Caco-2 (cell line): Measurements from ENCODE around the gene AUH. TPM values are rescaled to one million over a fixed set of nuclear protein-coding genes. Genes with fewer than 3 reads are reported as not detected.

ENCODE experiments used
- BruUV-seq: library from RNA; stranded (reverse); fragments of 400-500 nt; replicated peaks from 2 replicates; lab custom pipeline; 2021; lab: Mats Ljungman, UMichigan
- CTCF ChIA-PET: fragments of 300-600 bp; sonication (Branson Sonifier 250); formaldehyde crosslinking; loops from one replicate; lab custom pipeline; 2022; ENCODE audit warnings: antibody characterized with exemption; lab: Charles Lee
- POLR2A ChIA-PET: fragments of 300-600 bp; sonication (Branson Sonifier 250); formaldehyde crosslinking; loops from one replicate; lab custom pipeline; 2022; ENCODE audit warnings: antibody characterized with exemption; lab: Charles Lee
- DNase-seq, 2 experiments: peaks; one replicate each; pipeline versions ENCODE4 v3.0.0 to v3.0.0-alpha.2; 2020 to 2022
- H3K27me3 ChIP-seq: replicated peaks from 2 replicates; pipeline ENCODE4 v1.6.0; 2011; ENCODE audit warnings: low read length; ENCODE audit not compliant: control insufficient read depth, insufficient read depth
- H3K36me3 ChIP-seq: 2 replicates; pipeline ENCODE4 v1.5.1; 2011; ENCODE audit warnings: low read length; ENCODE audit not compliant: control insufficient read depth, insufficient read depth
- H3K4me1 ChIP-seq: fragments of 250-450 bp; sonication (Bioruptor Pico); 2 replicates; pipeline ENCODE4 v1.5.1; 2020; ENCODE audit warnings: mild to moderate bottlenecking
- H3K4me3 ChIP-seq: 2 replicates; pipeline ENCODE4 v1.5.1; 2011; ENCODE audit warnings: low read depth, mild to moderate bottlenecking, control low read depth, low read length
- H3K9me3 ChIP-seq: fragments of 250-450 bp; sonication (Bioruptor Pico); 2 replicates; pipeline ENCODE4 v1.5.1; 2020; ENCODE audit warnings: mild to moderate bottlenecking, moderate library complexity
- H3K27ac Mint-ChIP-seq: one replicate; pipeline ENCODE4 v1.8.0; 2022; ENCODE audit warnings: mixed read lengths; ENCODE audit not compliant: unreplicated experiment
- H3K27me3 Mint-ChIP-seq: one replicate; pipeline ENCODE4 v1.8.0; 2022; ENCODE audit warnings: mixed read lengths; ENCODE audit not compliant: insufficient read depth, unreplicated experiment
- H3K36me3 Mint-ChIP-seq: one replicate; pipeline ENCODE4 v1.8.0; 2022; ENCODE audit warnings: mild to moderate bottlenecking, mixed read lengths; ENCODE audit not compliant: insufficient read depth, unreplicated experiment
- H3K4me1 Mint-ChIP-seq: one replicate; pipeline ENCODE4 v1.8.0; 2022; ENCODE audit warnings: low read depth, mixed read lengths; ENCODE audit not compliant: unreplicated experiment
- H3K4me3 Mint-ChIP-seq: one replicate; pipeline ENCODE4 v1.8.0; 2022; ENCODE audit warnings: mild to moderate bottlenecking, moderate library complexity, mixed read lengths; ENCODE audit not compliant: unreplicated experiment
- H3K9me3 Mint-ChIP-seq: one replicate; pipeline ENCODE4 v1.8.0; 2022; ENCODE audit warnings: mixed read lengths; ENCODE audit not compliant: unreplicated experiment
- CTCF ChIP-seq, 2 experiments: fragments of 200-600 bp in 1 of 2; IDR thresholded peaks; 1 replicate in 1 of 2; 2 replicates in 1 of 2; pipeline versions ENCODE4 v1.5.1 to v1.8.0; 2011 to 2022; ENCODE audit warnings: antibody characterized with exemption in 1 of 2, control low read depth in 1 of 2, inconsistent platforms in 1 of 2, low read depth in 1 of 2, low read length in 1 of 2, mild to moderate bottlenecking in 1 of 2, moderate library complexity in 1 of 2; ENCODE audit not compliant: insufficient read depth in 1 of 2, severe bottlenecking in 1 of 2, unreplicated experiment in 1 of 2
- intact Hi-C: fragments of 100-400 bp; cut with micrococcal nuclease; formaldehyde crosslinking; loops from one replicate; pipeline ENCODE4 v1.10.0; 2022; ENCODE audit not compliant: unreplicated experiment
- total RNA-seq: library from RNA; stranded (reverse); gene quantifications from 2 replicates; pipeline ENCODE4 v1.2.3, GENCODE V29; 2022

The AUH gene
- total RNA-seq, 1 experiment from 2014 or later: 10.3 TPM

GRCh38 chr9:91195372-91196012 lies 166.2 kb downstream of the AUH start:
- Histone ChIP-seq H3K36me3 (no peaks in the 10 kb centered on the region), H3K4me3 (no peak overlapping the region; the same call in 1 of the 2 replicates), H3K9me3 (no peaks in the 10 kb centered on the region), H3K4me1 (peaks cover 44% of the 10 kb centered on the region), H3K27me3 (no peaks in the 10 kb centered on the region)
- no peak overlapping the region for H3K4me3 Mint-ChIP-seq
- H3K27ac Mint-ChIP-seq: no peak overlapping the region
- CTCF ChIA-PET: interaction anchor here (0.6 kb wide), 1 partner anchor 113 kb away, joined by 3 read pairs; no protein-coding TSS in a partner anchor
- H3K36me3 Mint-ChIP-seq: peaks cover 9% of the 10 kb centered on the region
- BruUV-seq: no TSS peak
- intact Hi-C loops: loop anchor here (5.0 to 10.0 kb wide), 3 partner anchors 161 to 227 kb away; partner anchors contain the start of genes AUH and NFIL3
- peaks cover 6% of the 10 kb centered on the region for H3K9me3 Mint-ChIP-seq
- no peaks in the 10 kb centered on the region for H3K4me1 Mint-ChIP-seq
- no peak for TF ChIP-seq CTCF (IDR thresholded peaks at IDR 0.05; ENCODE audit: insufficient read depth in 1 of 2, low read depth in 1 of 2, low read length in 1 of 2, severe bottlenecking in 1 of 2, unreplicated experiment in 1 of 2)
- H3K27me3 Mint-ChIP-seq: no peaks in the 10 kb centered on the region
- POLR2A ChIA-PET: no interaction called here
- no peak for DNase-seq

GRCh38 chr9:91193658-91194391 lies 167.9 kb downstream of the AUH start:
- Histone ChIP-seq H3K4me3 (peak overlapping the region; percentile 41), H3K27me3 (no peaks in the 10 kb centered on the region), H3K9me3 (no peaks in the 10 kb centered on the region), H3K4me1 (peaks cover 42% of the 10 kb centered on the region), H3K36me3 (no peaks in the 10 kb centered on the region)
- TSS peak; percentile 75 for BruUV-seq
- peaks cover 9% of the 10 kb centered on the region for H3K36me3 Mint-ChIP-seq
- POLR2A ChIA-PET: interaction anchor here (0.7 kb wide), 1 partner anchor 801 kb away, joined by 3 read pairs; no protein-coding TSS in a partner anchor
- no peaks in the 10 kb centered on the region for H3K9me3 Mint-ChIP-seq
- no peaks in the 10 kb centered on the region for H3K27me3 Mint-ChIP-seq
- intact Hi-C loops: loop anchor here (10.0 kb wide), 1 partner anchor 159 kb away; no protein-coding TSS in a partner anchor
- TF ChIP-seq CTCF (IDR thresholded peaks at IDR 0.05; ENCODE audit: insufficient read depth in 1 of 2, low read depth in 1 of 2, low read length in 1 of 2, severe bottlenecking in 1 of 2, unreplicated experiment in 1 of 2): no peak
- peak overlapping the region; percentile 96 for H3K27ac Mint-ChIP-seq
- CTCF ChIA-PET: no interaction called here
- peak overlapping the region; percentile 86 for H3K4me3 Mint-ChIP-seq
- H3K4me1 Mint-ChIP-seq: no peaks in the 10 kb centered on the region
- peak; percentile 85 to 91 for DNase-seq

GRCh38 chr9:91193087-91193657 lies 168.5 kb downstream of the AUH start:
- Mint-ChIP-seq H3K4me3 (peak overlapping the region; percentile 86), H3K27ac (peak overlapping the region; percentile 96), H3K9me3 (no peaks in the 10 kb centered on the region), H3K27me3 (no peaks in the 10 kb centered on the region), H3K36me3 (peaks cover 9% of the 10 kb centered on the region), H3K4me1 (no peaks in the 10 kb centered on the region)
- POLR2A ChIA-PET: interaction anchor here (0.7 kb wide), 1 partner anchor 801 kb away, joined by 3 read pairs; no protein-coding TSS in a partner anchor
- CTCF ChIA-PET: no interaction called here
- TSS peak; percentile 92 for BruUV-seq
- no peaks in the 10 kb centered on the region for H3K36me3 ChIP-seq
- DNase-seq: peak; percentile 67 to 83
- no peaks in the 10 kb centered on the region for H3K9me3 ChIP-seq
- TF ChIP-seq CTCF (IDR thresholded peaks at IDR 0.05; ENCODE audit: insufficient read depth in 1 of 2, low read depth in 1 of 2, low read length in 1 of 2, severe bottlenecking in 1 of 2, unreplicated experiment in 1 of 2): peak in 1 of 2 experiments; percentile 5
- H3K4me1 ChIP-seq: peaks cover 35% of the 10 kb centered on the region
- no peaks in the 10 kb centered on the region for H3K27me3 ChIP-seq
- intact Hi-C loops: loop anchor here (10.0 kb wide), 1 partner anchor 158 kb away; no protein-coding TSS in a partner anchor
- peak overlapping the region; percentile 41 for H3K4me3 ChIP-seq
